Activated T-cell treated with anti-CD3 and anti-CD28 coated beads, Interleukin-2, amount 50 U/mL, for 4 hours (primary cell): ENCODE data around the gene CNTF. TPM values are rescaled to one million over a fixed set of nuclear protein-coding genes. Genes with fewer than 3 reads are reported as not detected.
A peak's percentile ranks its signal among the peaks of the same experiment; 100 is the strongest.

Experiments
- ATAC-seq, 2 donors: fragments of 200-7000 bp; cut with Tn5 transposase; one replicate each; pipeline ENCODE4 v1.10.0; 2021
- DNase-seq: peaks from one replicate; pipeline ENCODE4 v3.0.0-alpha.2; 2020
- H3K27me3 Mint-ChIP-seq: one replicate; pipeline ENCODE4 v1.8.0; 2021; ENCODE audit warnings: low read depth, mixed read lengths
- H3K36me3 Mint-ChIP-seq: one replicate; pipeline ENCODE4 v1.8.0; 2022; ENCODE audit warnings: mixed read lengths; ENCODE audit not compliant: insufficient read depth
- H3K4me1 Mint-ChIP-seq: one replicate; pipeline ENCODE4 v1.8.0; 2021; ENCODE audit warnings: low read depth, mixed read lengths
- H3K4me3 Mint-ChIP-seq: one replicate; pipeline ENCODE4 v1.8.0; 2021; ENCODE audit warnings: mild to moderate bottlenecking, moderate library complexity, mixed read lengths
- H3K9me3 Mint-ChIP-seq: one replicate; pipeline ENCODE4 v1.8.0; 2021; ENCODE audit warnings: mixed read lengths
- total RNA-seq, 3 donors: library from RNA; stranded (reverse); gene quantifications; one replicate each; pipeline ENCODE4 v1.2.1, GENCODE V29; 2021

The CNTF gene
- total RNA-seq, 3 donors from 2014 or later: 3.5 to 4.3 (median 3.6) TPM

DNA sequence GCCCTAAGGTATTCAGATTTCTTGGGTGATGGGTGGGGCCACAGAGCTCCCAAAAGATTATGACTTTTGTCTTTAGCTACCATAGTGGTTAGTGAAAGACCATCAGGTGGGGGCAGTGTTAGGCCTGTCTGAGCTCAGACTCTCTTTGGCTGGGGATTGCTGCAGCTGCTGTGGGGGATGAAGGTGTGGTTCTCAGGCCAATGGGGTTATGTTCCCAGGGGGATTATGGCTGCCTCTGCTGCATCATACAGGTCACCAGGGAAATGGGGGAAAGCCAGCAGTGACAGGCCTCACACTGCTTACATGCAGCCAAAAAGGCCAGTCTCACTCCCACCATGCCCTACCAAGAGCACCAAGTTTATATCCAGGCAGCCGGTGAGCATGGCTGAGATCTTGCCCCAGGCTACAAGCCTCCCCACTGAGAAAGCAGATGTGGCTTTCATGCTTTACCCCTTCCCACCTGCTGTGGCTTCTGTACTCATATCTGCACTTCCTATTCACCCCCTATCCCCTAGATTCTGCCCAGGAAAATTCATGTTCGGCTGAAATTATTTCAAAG lies 24.8 kb downstream of the CNTF start:
- Mint-ChIP-seq H3K27me3 (peaks cover 2% of the 10 kb centered on the region), H3K4me3 (no peak overlapping the region), H3K9me3 (peaks cover 6% of the 10 kb centered on the region), H3K4me1 (no peaks in the 10 kb centered on the region), H3K36me3 (no peaks in the 10 kb centered on the region)
- DNase-seq (no peak), ATAC-seq (no peak)

DNA sequence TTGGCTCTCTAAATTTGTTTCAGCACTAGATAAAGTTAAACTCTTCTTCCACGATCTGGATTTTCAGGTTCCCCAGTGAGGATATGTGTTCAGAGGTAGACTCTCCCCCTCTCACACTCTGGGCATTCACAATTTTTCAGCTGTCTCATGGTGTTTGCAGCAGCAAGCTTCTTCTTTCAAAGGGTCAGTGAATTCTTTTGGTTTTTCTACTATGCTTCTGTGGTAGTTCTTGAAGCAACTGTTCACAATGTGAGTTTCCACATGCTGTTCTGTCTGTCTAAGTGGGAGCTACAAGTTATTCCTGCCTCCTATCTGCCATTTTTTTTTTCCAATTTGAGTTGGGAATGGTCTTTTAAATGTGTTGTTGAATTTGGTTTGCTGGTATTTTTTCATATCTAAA lies 25.4 kb downstream of the CNTF start:
- ATAC-seq (no peak), DNase-seq (no peak)
- Mint-ChIP-seq H3K4me3 (no peak overlapping the region), H3K27me3 (peaks cover 2% of the 10 kb centered on the region), H3K36me3 (no peaks in the 10 kb centered on the region), H3K4me1 (no peaks in the 10 kb centered on the region), H3K9me3 (peaks cover 6% of the 10 kb centered on the region)

DNA sequence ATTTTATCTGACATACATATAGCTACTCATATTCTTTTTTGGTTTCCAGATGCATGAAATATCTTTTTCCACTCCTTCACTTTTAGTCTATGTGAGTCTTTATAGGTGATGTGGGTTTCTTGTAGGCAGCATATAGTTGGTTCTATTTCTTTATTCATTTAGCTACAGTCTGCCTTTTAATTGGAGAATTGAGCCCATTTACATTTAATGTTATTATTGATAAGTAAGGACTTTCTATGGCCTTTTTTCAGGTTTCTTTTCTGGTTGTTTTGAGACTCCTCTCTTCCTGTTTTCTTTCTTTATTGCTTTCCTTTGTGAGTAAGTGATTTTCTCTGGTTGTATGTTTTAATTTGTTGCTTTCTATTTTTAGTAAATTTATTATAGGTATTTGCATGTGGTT lies 27.2 kb downstream of the CNTF start:
- Mint-ChIP-seq H3K27me3 (peaks cover 6% of the 10 kb centered on the region), H3K36me3 (no peaks in the 10 kb centered on the region), H3K4me1 (peaks cover 6% of the 10 kb centered on the region), H3K9me3 (peaks cover 6% of the 10 kb centered on the region), H3K4me3 (no peak overlapping the region)
- ATAC-seq (no peak), DNase-seq (no peak)

DNA sequence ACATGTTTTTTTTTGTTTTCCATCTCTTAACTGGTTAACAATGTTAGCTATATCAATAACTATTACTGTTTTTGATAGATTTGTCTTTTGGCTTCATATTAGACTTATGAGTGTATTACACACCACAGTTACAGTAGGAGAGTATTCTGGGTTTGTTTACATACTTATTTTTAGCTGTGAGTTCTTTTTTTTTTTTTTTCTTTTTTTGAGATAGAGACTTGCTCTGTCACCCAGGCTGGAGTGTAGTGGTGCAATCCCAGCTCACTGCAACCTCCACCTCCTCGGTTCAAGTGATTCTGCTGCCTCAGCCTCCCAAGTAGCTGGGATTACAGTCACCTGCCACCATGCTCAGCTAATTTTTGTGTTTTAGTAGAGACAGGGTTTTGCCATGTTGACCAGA lies 28.0 kb downstream of the CNTF start:
- H3K4me1 Mint-ChIP-seq: peaks cover 9% of the 10 kb centered on the region
- no peaks in the 10 kb centered on the region for H3K36me3 Mint-ChIP-seq

DNA sequence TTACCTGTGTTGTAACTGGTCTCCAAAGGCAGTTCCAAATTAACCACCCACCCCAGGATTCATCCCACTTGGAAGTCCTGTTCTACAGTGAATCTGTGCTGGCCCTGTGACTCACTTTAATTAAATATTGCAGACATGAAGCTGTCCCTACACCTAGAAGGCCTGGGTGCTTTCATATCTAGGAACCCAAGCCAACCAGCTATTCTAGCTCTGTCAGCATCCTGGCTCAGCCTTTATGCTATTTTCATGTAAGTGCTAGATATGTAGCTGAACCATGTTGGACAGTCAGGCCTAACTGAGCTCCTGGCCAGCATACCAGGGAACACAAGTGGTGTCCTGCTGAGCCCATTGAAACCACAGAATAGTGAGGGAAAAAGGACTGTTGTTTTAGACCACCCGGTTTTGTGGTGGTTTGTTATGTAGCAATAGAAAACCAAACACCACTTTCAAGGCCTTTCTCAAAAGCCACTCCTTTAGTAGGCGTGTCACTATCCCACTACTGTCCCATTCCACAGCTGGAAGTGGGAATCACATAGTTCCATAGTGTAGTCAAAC lies 30.3 kb downstream of the CNTF start:
- H3K36me3 Mint-ChIP-seq: no peaks in the 10 kb centered on the region
- peaks cover 6% of the 10 kb centered on the region for H3K27me3 Mint-ChIP-seq
- ATAC-seq: no peak
- no peak overlapping the region for H3K4me3 Mint-ChIP-seq
- peaks cover 9% of the 10 kb centered on the region for H3K4me1 Mint-ChIP-seq
- DNase-seq: no peak
- no peaks in the 10 kb centered on the region for H3K9me3 Mint-ChIP-seq

More for the DNA sequence above, 28.0 kb downstream of the CNTF start:
- H3K4me3 Mint-ChIP-seq: no peak overlapping the region
- H3K27me3 Mint-ChIP-seq: peaks cover 6% of the 10 kb centered on the region
- DNase-seq (no peak), ATAC-seq (no peak)
- peaks cover 6% of the 10 kb centered on the region for H3K9me3 Mint-ChIP-seq

DNA sequence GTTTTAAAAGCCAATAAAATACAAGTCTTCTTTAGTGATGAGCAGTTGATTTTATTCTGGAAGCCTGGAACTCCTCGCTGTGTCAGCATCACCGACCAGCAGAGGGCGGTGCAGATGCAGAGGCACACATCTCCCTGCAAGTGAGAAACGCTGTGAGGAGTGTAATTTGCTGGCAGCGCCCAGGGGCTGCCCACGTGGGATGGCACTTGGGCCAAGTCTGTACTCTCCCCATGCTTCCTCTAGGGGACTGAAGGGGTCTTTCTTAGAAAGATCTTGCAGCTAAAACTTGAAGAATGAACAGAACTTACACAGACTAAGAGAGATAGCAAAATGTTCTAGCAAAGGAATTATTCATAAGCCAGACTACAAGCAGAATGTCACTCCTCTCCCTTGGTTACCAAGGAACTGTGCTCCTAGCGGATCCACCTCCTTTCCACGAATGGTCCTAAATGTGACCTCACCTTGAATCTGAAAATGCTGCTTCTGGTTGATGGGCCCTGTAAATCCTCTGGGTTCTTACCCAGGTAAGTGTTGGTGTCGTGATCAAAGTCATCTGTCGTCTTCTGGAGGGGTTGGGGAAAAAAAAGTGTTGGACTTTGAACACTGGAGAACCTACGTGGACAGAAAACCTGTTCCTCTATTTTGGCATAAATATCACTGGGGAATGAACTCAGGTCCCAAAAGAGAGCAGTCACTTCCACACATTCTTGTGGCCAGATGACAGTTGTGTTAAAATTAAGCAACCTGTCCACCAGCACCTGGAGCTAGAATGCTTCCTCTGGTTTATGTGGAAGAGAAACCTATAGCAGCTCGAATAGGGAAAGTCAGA lies 31.8 kb downstream of the CNTF start:
- Mint-ChIP-seq H3K4me1 (peaks cover 9% of the 10 kb centered on the region), H3K36me3 (no peaks in the 10 kb centered on the region), H3K9me3 (no peaks in the 10 kb centered on the region)

DNA sequence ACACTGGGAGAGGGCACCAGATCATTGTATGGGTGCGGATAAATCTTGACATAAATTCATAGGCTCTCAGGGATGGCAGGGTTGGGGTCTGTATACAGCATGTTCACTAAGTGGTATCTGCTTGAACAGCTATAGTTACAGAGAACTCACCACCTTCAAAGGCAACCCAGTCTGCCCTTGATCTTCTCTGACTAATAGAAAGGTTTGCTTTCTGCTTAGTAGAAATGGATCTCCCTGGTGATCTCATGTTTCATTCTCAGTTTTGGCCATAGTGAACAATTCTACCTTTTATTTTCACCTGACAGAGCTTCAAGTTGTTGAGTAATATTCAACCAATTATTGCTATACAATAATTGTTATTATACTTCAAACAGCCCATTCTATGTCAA lies 32.4 kb downstream of the CNTF start:
- H3K4me3 Mint-ChIP-seq: no peak overlapping the region
- DNase-seq: no peak
- H3K4me1 Mint-ChIP-seq: peaks cover 9% of the 10 kb centered on the region
- peaks cover 6% of the 10 kb centered on the region for H3K27me3 Mint-ChIP-seq
- ATAC-seq: peak; percentile 84 to 88
- H3K36me3 Mint-ChIP-seq: no peaks in the 10 kb centered on the region
- no peaks in the 10 kb centered on the region for H3K9me3 Mint-ChIP-seq

More for the DNA sequence above, 31.8 kb downstream of the CNTF start:
- Mint-ChIP-seq H3K27me3 (peaks cover 6% of the 10 kb centered on the region), H3K4me3 (no peak overlapping the region)
- DNase-seq (peak; percentile 72), ATAC-seq (peak; percentile 86 to 88)

DNA sequence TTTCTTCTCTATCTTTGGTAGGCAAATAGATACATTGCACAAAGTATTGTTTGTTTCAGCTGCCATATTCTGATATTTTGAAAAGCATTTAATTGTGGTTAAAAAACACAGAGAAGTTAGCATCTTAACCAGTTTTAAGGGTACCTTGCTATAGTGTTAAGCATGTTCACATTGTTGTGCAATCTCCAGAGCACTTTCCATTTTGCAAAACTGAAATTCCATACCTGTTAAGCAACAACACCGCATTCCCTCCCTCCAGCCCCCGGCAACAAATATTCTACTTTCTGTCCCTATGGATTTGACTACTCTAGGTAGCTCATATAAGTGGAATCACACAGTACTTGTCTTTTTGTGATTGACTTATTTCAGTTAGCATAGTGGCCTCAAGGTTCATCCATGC lies 33.9 kb downstream of the CNTF start:
- DNase-seq: no peak
- peaks cover 6% of the 10 kb centered on the region for H3K27me3 Mint-ChIP-seq

DNA sequence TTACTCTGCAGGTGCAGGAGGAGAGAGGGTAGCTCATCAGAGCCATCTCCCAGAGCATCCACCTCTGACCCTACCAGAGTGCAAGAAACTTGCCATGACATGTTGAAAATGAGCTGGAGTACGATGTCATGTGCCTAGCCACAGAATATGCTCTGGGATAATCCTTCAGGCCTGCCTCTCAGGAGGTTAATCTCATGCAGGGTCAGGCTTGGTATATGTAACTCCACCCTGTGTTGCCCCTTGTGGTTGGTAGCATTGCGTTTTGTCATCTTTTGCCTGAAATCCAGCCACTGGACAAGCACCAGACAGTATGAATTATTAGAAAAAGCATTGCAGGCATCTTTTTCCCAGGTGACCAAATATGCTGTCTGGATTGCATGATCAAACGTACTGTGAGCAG lies 36.2 kb downstream of the CNTF start:
- no peak overlapping the region for H3K4me3 Mint-ChIP-seq
- DNase-seq (no peak), ATAC-seq (no peak)
- H3K9me3 Mint-ChIP-seq: no peaks in the 10 kb centered on the region
- peaks cover 9% of the 10 kb centered on the region for H3K4me1 Mint-ChIP-seq
- peaks cover 11% of the 10 kb centered on the region for H3K27me3 Mint-ChIP-seq
- no peaks in the 10 kb centered on the region for H3K36me3 Mint-ChIP-seq

More for the DNA sequence above, 33.9 kb downstream of the CNTF start:
- Mint-ChIP-seq H3K4me3 (no peak overlapping the region), H3K9me3 (no peaks in the 10 kb centered on the region), H3K4me1 (peaks cover 9% of the 10 kb centered on the region), H3K36me3 (no peaks in the 10 kb centered on the region)
- ATAC-seq: no peak

DNA sequence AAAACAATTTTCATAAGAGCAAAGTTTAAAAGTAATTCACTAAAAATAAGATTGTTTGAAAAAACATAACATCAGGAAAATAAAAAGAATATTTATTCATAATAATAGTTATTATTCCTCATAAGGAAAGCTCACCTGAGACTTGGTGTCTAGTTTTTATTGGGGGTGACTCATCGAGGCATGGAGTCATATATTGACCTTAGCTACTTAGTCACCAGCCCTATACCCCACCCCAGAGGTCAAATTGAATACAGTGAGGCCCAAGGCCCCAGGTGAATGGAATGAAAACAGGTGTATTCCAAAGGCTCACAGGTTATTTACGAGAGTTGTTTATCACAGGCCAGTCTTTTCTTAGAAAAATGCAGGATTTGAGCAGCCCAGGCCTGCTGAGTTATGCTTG lies 36.9 kb downstream of the CNTF start:
- peaks cover 14% of the 10 kb centered on the region for H3K27me3 Mint-ChIP-seq
- no peaks in the 10 kb centered on the region for H3K36me3 Mint-ChIP-seq
- no peaks in the 10 kb centered on the region for H3K9me3 Mint-ChIP-seq
- ATAC-seq: no peak
- H3K4me1 Mint-ChIP-seq: peaks cover 6% of the 10 kb centered on the region
- DNase-seq: no peak
- H3K4me3 Mint-ChIP-seq: no peak overlapping the region

DNA sequence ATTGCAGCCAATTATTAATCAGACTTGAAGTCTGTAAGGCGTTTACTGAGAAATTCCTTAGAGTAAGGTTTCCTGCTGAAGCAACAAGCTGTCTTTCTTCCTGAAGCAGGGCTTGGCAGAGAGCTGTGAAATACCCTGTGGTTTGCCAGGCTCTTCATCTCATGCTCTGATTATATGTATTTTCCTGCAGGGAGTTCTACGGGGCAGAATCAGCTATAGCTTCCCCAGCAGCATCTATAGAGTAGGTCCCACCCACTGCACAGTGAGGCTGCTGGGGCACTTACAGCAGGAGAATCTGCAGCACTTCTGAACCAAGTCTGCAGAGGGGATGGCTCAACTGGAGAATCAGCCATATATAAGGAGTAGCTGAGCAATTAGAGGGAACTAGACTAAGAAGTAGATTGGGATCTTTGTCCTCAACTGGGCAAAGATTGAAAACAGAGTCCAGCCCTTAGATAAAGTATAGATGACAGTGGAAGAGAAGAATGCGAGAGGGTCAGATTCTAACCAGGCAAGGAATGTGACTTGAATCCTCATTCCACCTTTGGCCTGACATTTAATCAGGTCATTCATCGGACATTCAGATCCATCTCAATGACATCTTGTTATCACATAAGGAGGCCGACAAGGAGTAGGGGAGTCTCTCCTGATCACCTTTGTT lies 37.6 kb downstream of the CNTF start:
- Mint-ChIP-seq H3K9me3 (no peaks in the 10 kb centered on the region), H3K36me3 (no peaks in the 10 kb centered on the region), H3K4me3 (no peak overlapping the region), H3K4me1 (peaks cover 2% of the 10 kb centered on the region), H3K27me3 (peaks cover 17% of the 10 kb centered on the region)
- ATAC-seq (no peak), DNase-seq (no peak)

DNA sequence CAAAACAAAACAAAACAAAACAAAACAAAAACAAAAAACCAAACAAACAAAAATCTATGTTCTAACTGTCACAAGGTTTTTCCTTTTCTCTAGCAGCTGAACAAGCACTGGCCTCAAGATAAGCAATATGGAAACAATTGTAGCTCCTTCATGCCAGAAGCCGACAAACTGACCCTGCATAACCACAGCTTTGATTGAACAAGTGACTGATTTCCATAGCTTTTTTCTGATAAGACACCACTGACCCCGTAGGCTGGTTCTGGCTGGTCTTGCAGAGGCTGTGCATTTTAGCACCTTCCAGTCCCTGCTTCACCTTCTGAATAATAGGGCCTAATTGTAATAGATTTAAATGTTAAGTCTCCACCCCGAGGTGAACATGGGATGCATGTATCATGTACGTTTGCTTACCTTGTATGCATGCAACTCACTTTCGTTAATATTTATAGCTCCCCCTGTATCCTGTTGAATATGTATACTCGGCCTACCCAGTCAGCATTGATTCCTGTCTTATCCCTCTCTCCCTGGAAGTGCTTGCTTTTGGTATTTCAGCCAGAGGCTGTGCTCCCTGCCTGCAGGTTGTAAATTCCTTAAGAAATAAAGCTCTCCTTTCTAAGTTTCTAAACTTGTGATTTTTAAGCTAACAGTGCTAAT lies 49.6 kb downstream of the CNTF start:
- no peaks in the 10 kb centered on the region for H3K4me1 Mint-ChIP-seq
- ATAC-seq (no peak), DNase-seq (no peak)
- no peaks in the 10 kb centered on the region for H3K9me3 Mint-ChIP-seq
- no peak overlapping the region for H3K4me3 Mint-ChIP-seq
- H3K27me3 Mint-ChIP-seq: no peaks in the 10 kb centered on the region
- no peaks in the 10 kb centered on the region for H3K36me3 Mint-ChIP-seq

DNA sequence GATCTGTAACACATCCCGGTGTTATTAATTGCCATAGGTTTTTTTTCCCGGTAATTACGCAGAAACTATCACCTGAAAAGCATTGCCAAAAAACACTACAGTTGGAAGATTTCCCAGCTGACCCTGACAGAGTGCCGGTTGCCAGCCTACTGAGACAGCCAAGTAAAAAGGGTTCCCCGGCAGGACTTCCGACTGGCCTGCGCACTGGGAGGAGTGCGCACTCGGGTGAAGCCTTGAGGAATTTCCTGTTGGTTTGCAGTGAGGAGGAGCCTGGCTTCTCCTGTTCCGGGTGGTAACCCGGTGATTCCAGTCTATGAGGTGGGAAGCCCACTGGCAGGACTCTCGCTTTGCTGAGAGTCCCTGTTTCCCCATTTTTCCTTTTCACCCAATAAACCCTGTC lies 52.1 kb downstream of the CNTF start:
- no peak overlapping the region for H3K4me3 Mint-ChIP-seq
- ATAC-seq: no peak
- no peak for DNase-seq
- no peaks in the 10 kb centered on the region for H3K4me1 Mint-ChIP-seq
- H3K27me3 Mint-ChIP-seq: no peaks in the 10 kb centered on the region
- no peaks in the 10 kb centered on the region for H3K36me3 Mint-ChIP-seq
- no peaks in the 10 kb centered on the region for H3K9me3 Mint-ChIP-seq
